Central memory CD8-positive, alpha-beta T cell (primary cell): ENCODE results near the gene IFRD2.

Experiments used
- ATAC-seq: fragments of 150-1000 bp; cut with Tn5 transposase; replicated peaks from 2 replicates; pipeline ENCODE4 v1.10.0; 2022; ENCODE audit warnings: mild to moderate bottlenecking, moderate FRiP score, moderate number of reproducible peaks; ENCODE audit not compliant: poor library complexity, severe bottlenecking; ENCODE audit errors: extremely low read depth
- DNase-seq, 2 donors: peaks; one replicate each; pipeline ENCODE4 v3.0.0; 2021; ENCODE audit warnings: low spot score in 2 of 2
- H3K27ac Mint-ChIP-seq: one replicate; pipeline ENCODE4 v1.8.0; 2022; ENCODE audit warnings: low read depth, mild to moderate bottlenecking, moderate library complexity, mixed read lengths
- H3K27me3 Mint-ChIP-seq: one replicate; pipeline ENCODE4 v1.8.0; 2022; ENCODE audit warnings: mixed read lengths
- H3K36me3 Mint-ChIP-seq: one replicate; pipeline ENCODE4 v1.8.0; 2022; ENCODE audit warnings: mild to moderate bottlenecking, moderate library complexity, mixed read lengths; ENCODE audit not compliant: insufficient read depth
- H3K4me1 Mint-ChIP-seq: one replicate; pipeline ENCODE4 v1.8.0; 2022; ENCODE audit warnings: mixed read lengths
- H3K4me3 Mint-ChIP-seq: one replicate; pipeline ENCODE4 v1.8.0; 2022; ENCODE audit warnings: mild to moderate bottlenecking, moderate library complexity, mixed read lengths
- H3K9me3 Mint-ChIP-seq: one replicate; pipeline ENCODE4 v1.8.0; 2022; ENCODE audit warnings: mixed read lengths

IFRD2 gene

GRCh38 chr3:50331364-50331907 lies 39.2 kb upstream of the IFRD2 start:
- no peak overlapping the region for H3K4me3 Mint-ChIP-seq
- DNase-seq, result no peak
- no peak for ATAC-seq
- no peak overlapping the region for H3K27ac Mint-ChIP-seq
- peaks cover 57% of the 10 kb centered on the region for H3K4me1 Mint-ChIP-seq
- H3K27me3 Mint-ChIP-seq, result no peaks in the 10 kb centered on the region
- H3K36me3 Mint-ChIP-seq, result peaks cover 37% of the 10 kb centered on the region
- H3K9me3 Mint-ChIP-seq, result no peaks in the 10 kb centered on the region

GRCh38 chr3:50330330-50330729 lies 38.1 kb upstream of the IFRD2 start:
- no peak for ATAC-seq
- H3K9me3 Mint-ChIP-seq, result no peaks in the 10 kb centered on the region
- H3K36me3 Mint-ChIP-seq, result peaks cover 32% of the 10 kb centered on the region
- no peak overlapping the region for H3K4me3 Mint-ChIP-seq
- H3K4me1 Mint-ChIP-seq, result peaks cover 51% of the 10 kb centered on the region
- no peak for DNase-seq
- H3K27me3 Mint-ChIP-seq, result no peaks in the 10 kb centered on the region
- no peak overlapping the region for H3K27ac Mint-ChIP-seq

- peak within 1 kb of the TSS; percentile 82 for H3K27ac Mint-ChIP-seq
- ATAC-seq (peak; percentile 97), DNase-seq (peak; percentile 89 to 91)
- H3K4me1 Mint-ChIP-seq, result peaks cover 47% of the 10 kb centered on the region
- peak within 1 kb of the TSS; percentile 82 for H3K4me3 Mint-ChIP-seq
- H3K27me3 Mint-ChIP-seq, result no peaks in the 10 kb centered on the region
- peaks cover 22% of the 10 kb centered on the region for H3K36me3 Mint-ChIP-seq
- H3K9me3 Mint-ChIP-seq, result no peaks in the 10 kb centered on the region
Observed at GRCh38 chr3:50327943-50328691, 35.9 kb upstream of the IFRD2 start, which contains the start of gene TUSC2. Gene TUSC2 (minus strand): TSS chr3:50328223. CDS start chr3:50328099, 124 bp downstream.

- ATAC-seq, result no peak
- peak overlapping the region; percentile 82 for H3K27ac Mint-ChIP-seq
Observed at GRCh38 chr3:50327129-50327528, 34.9 kb upstream of the IFRD2 start.

DNA sequence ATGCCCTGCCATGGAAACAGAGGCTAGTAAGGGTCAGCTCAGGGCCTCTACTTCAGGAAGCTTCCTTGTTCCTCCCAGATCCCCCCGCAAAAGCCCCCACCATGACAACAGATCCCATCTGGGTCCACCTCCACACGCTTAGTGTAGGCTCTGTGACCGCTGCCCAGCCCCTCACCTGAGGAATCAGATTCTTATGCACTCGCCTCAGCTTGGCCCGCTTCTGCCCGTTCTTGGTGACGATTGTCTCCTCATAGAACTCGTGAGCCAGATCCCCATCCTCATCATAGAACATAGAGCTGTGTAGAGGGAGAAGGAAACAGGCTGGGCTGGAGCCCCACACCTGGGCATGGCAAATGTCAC lies 33.9 kb upstream of the IFRD2 start:
- H3K27ac Mint-ChIP-seq, result peak overlapping the region; percentile 55
- ATAC-seq (no peak), DNase-seq (no peak)
- no peaks in the 10 kb centered on the region for H3K27me3 Mint-ChIP-seq
- H3K36me3 Mint-ChIP-seq, result peaks cover 14% of the 10 kb centered on the region
- H3K4me1 Mint-ChIP-seq, result peaks cover 39% of the 10 kb centered on the region
- H3K9me3 Mint-ChIP-seq, result no peaks in the 10 kb centered on the region
- H3K4me3 Mint-ChIP-seq, result peak overlapping the region; percentile 82

More at GRCh38 chr3:50327129-50327528, 34.9 kb upstream of the IFRD2 start:
- peaks cover 41% of the 10 kb centered on the region for H3K4me1 Mint-ChIP-seq
- H3K4me3 Mint-ChIP-seq, result peak overlapping the region; percentile 82
- no peak for DNase-seq
- H3K27me3 Mint-ChIP-seq, result no peaks in the 10 kb centered on the region
- peaks cover 17% of the 10 kb centered on the region for H3K36me3 Mint-ChIP-seq
- no peaks in the 10 kb centered on the region for H3K9me3 Mint-ChIP-seq

- H3K36me3 Mint-ChIP-seq, result peaks cover 13% of the 10 kb centered on the region
- H3K9me3 Mint-ChIP-seq, result no peaks in the 10 kb centered on the region
- ATAC-seq (no peak), DNase-seq (no peak)
- no peaks in the 10 kb centered on the region for H3K27me3 Mint-ChIP-seq
- H3K4me1 Mint-ChIP-seq, result peaks cover 41% of the 10 kb centered on the region
- peak overlapping the region; percentile 55 for H3K27ac Mint-ChIP-seq
- H3K4me3 Mint-ChIP-seq, result no peak overlapping the region
Observed at GRCh38 chr3:50325497-50326181, 33.4 kb upstream of the IFRD2 start.

GRCh38 chr3:50325113-50325480 lies 32.9 kb upstream of the IFRD2 start:
- no peak overlapping the region for H3K4me3 Mint-ChIP-seq
- H3K9me3 Mint-ChIP-seq, result no peaks in the 10 kb centered on the region
- DNase-seq (no peak), ATAC-seq (no peak)
- H3K27me3 Mint-ChIP-seq, result no peaks in the 10 kb centered on the region
- peaks cover 46% of the 10 kb centered on the region for H3K4me1 Mint-ChIP-seq
- peaks cover 13% of the 10 kb centered on the region for H3K36me3 Mint-ChIP-seq
- peak overlapping the region; percentile 29 for H3K27ac Mint-ChIP-seq

GRCh38 chr3:50324351-50325112 lies 32.3 kb upstream of the IFRD2 start:
- H3K4me3 Mint-ChIP-seq, result no peak overlapping the region
- H3K27me3 Mint-ChIP-seq, result no peaks in the 10 kb centered on the region
- peaks cover 10% of the 10 kb centered on the region for H3K36me3 Mint-ChIP-seq
- H3K9me3 Mint-ChIP-seq, result no peaks in the 10 kb centered on the region
- DNase-seq (peak in 1 of 2 donors; percentile 57), ATAC-seq (no peak)
- peaks cover 50% of the 10 kb centered on the region for H3K4me1 Mint-ChIP-seq
- peak overlapping the region; percentile 29 for H3K27ac Mint-ChIP-seq

DNA sequence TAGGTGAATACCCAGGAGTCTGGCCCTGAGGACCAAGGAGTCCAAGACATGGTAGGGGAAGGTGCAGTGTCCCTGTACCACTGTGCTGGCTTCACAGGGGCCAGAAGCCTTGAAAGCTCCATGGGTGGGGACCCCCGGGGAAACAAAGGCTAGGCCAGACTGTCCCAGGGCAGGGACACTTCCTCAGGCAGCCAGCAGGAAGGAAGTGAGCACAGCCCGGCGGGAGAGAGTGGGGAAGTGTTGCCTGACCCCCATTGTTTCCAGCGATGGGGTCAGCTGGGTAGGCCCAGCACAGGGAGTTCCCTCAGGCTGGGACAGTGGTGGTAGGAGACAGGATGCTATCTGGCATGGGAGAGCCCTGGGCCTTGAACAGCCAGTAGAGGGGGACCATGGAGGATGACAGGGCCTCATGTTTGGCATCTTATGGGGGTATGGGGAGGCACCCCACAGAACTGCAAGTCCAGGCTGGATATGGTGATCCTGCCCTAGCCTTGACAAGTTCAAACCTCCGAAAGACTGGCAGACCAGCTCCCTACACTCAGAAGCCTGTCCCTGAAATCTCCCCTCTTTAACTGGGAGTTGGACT lies 31.5 kb upstream of the IFRD2 start:
- Mint-ChIP-seq H3K27me3 (no peaks in the 10 kb centered on the region), H3K27ac (no peak overlapping the region), H3K9me3 (no peaks in the 10 kb centered on the region), H3K4me3 (no peak overlapping the region), H3K4me1 (peaks cover 54% of the 10 kb centered on the region), H3K36me3 (peaks cover 7% of the 10 kb centered on the region)
- no peak for ATAC-seq
- no peak for DNase-seq

DNA sequence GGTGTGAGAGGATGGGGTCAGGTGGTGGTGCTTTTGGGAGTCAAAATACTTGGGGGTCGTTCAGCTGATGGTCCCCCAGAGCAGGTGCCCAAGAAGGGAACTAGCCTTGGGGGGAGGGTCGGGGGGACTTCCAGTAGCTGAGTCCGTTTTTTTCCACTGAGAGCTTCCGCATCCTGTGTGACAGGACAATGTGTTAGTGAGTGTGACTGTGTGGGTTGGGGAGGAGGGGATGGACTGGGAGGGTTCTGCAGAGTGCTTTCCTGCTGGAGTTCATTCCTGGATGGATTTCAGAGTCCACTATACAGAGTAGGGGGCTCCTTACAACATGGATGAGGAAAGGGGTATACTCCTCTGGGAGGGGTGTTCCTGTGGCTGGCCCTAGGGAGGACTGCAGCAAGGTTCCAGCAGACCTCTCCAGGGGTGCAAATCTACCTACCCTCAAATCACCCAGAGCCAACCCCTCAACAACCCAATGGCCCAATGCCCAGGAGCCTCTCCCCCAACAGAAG lies 30.9 kb upstream of the IFRD2 start:
- Mint-ChIP-seq H3K4me1 (peaks cover 57% of the 10 kb centered on the region), H3K36me3 (peaks cover 5% of the 10 kb centered on the region), H3K9me3 (no peaks in the 10 kb centered on the region), H3K27ac (no peak overlapping the region), H3K27me3 (no peaks in the 10 kb centered on the region), H3K4me3 (no peak overlapping the region)
- no peak for DNase-seq
- no peak for ATAC-seq

DNA sequence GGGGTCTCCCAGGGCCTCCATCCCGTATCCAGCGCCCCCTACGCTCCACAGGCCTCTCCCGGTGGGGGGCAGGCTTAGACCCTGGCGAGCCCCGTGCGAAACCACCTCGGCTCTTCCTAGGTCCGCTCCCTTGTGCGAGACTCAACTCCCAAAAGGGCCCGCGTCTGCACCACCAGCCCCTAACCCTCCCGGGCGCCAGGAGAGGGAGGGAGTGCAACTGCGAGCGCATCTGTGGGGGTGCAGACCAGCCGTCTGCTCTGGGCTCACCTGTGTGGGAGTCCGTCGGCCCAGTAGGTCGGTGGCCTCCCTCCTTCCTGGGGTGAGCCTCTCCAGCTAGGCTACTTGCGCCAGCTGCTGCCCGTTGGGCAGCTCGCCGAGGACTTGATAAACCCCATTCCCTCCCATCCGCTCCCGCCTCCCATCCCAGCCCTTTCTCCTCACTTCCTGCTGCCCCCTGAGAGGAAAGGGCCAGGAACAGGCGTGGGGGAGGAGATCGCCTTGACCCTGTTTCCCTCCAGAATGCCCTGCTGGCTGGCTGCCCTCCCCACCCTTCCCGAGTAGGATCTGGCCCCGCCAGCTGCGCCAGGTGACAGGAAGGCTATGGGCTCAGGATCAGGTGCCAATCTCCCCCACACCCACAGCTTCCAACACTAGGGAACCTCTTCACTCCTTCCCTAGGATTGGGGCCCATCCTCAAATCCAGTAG lies 30.3 kb upstream of the IFRD2 start, which contains the start of gene HYAL2:
HYAL2 (minus strand) TSS at position 360 of the 706 bp plus-strand sequence. CDS start 2,256 bp downstream, outside the sequence.
- Mint-ChIP-seq H3K36me3 (peaks cover 3% of the 10 kb centered on the region), H3K27ac (peak within 1 kb of the TSS; percentile 83), H3K9me3 (no peaks in the 10 kb centered on the region), H3K27me3 (no peaks in the 10 kb centered on the region), H3K4me3 (peak within 1 kb of the TSS; percentile 85), H3K4me1 (peaks cover 55% of the 10 kb centered on the region)
- ATAC-seq (no peak), DNase-seq (no peak)
